Type B pancreatic cell (in vitro differentiated cells): ENCODE data around the gene TUBB4B. TPM values are rescaled to one million over a fixed set of nuclear protein-coding genes. Genes with fewer than 3 reads are reported as not detected.

Experiments used
- DNase-seq: peaks from one replicate; pipeline ENCODE4 v3.0.0; 2021; ENCODE audit warnings: mixed read lengths; ENCODE audit not compliant: unreplicated experiment; ENCODE audit errors: extremely low spot score
- H3K27ac Mint-ChIP-seq: 2 replicates; pipeline ENCODE4 v1.8.0; 2021; ENCODE audit warnings: mild to moderate bottlenecking, mixed read lengths
- H3K27me3 Mint-ChIP-seq: 2 replicates; pipeline ENCODE4 v1.8.0; 2021; ENCODE audit warnings: mixed read lengths
- H3K36me3 Mint-ChIP-seq: 2 replicates; pipeline ENCODE4 v1.8.0; 2021; ENCODE audit warnings: mixed read lengths
- H3K4me1 Mint-ChIP-seq: one replicate; pipeline ENCODE4 v1.8.0; 2021; ENCODE audit warnings: mixed read lengths; ENCODE audit not compliant: unreplicated experiment
- H3K4me3 Mint-ChIP-seq: 2 replicates; pipeline ENCODE4 v1.8.0; 2021; ENCODE audit warnings: mild to moderate bottlenecking, mixed read lengths
- H3K9me3 Mint-ChIP-seq: 2 replicates; pipeline ENCODE4 v1.8.0; 2021; ENCODE audit warnings: mixed read lengths
- total RNA-seq: library from RNA; stranded (reverse); gene quantifications from 2 replicates; pipeline ENCODE4 v1.2.1, GENCODE V29; 2021; ENCODE audit warnings: low replicate concordance
- TF ChIP-seq, protein P1 (sequence below): fragments of 200-600 bp; sonication (generic); conservative IDR thresholded peaks from 2 replicates; pipeline ENCODE4 v1.5.0; 2021; ENCODE audit warnings: antibody characterized with exemption, mild to moderate bottlenecking

TUBB4B gene
- total RNA-seq, 1 donor from 2014 or later, result 326 TPM

DNA sequence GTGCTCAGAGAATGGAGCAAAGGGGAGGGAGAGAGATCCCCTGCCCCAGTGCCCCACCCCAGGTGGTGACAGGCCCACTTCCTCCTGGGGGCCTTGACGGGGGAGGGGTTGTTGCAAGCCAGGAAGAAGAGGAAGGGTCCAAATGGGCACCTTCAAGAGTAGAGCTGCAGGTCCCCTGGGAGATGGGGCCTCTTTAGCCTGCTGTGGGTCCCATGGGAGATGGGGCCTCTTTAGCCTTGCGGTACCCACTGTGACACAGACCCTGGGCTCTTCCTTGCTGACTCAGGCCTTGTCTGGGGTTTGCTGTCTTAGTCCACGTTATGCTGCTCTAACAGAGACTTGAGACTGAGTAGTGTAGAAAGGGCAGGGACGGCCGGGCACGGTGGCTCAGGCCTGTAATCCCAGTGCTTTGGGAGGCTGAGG lies 26.9 kb downstream of the TUBB4B start:
- no peak for DNase-seq
- Mint-ChIP-seq H3K27me3 (no peaks in the 10 kb centered on the region), H3K36me3 (no peaks in the 10 kb centered on the region), H3K4me1 (no peaks in the 10 kb centered on the region), H3K9me3 (no peaks in the 10 kb centered on the region), H3K27ac (no peak overlapping the region), H3K4me3 (no peak overlapping the region)
- TF ChIP-seq, protein P1, sequence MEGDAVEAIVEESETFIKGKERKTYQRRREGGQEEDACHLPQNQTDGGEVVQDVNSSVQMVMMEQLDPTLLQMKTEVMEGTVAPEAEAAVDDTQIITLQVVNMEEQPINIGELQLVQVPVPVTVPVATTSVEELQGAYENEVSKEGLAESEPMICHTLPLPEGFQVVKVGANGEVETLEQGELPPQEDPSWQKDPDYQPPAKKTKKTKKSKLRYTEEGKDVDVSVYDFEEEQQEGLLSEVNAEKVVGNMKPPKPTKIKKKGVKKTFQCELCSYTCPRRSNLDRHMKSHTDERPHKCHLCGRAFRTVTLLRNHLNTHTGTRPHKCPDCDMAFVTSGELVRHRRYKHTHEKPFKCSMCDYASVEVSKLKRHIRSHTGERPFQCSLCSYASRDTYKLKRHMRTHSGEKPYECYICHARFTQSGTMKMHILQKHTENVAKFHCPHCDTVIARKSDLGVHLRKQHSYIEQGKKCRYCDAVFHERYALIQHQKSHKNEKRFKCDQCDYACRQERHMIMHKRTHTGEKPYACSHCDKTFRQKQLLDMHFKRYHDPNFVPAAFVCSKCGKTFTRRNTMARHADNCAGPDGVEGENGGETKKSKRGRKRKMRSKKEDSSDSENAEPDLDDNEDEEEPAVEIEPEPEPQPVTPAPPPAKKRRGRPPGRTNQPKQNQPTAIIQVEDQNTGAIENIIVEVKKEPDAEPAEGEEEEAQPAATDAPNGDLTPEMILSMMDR, result no peak

GRCh38 chr9:137268538-137269201 lies 27.6 kb downstream of the TUBB4B start:
- Mint-ChIP-seq H3K4me1 (no peaks in the 10 kb centered on the region), H3K27ac (peak overlapping the region; percentile 25), H3K36me3 (no peaks in the 10 kb centered on the region)

DNA sequence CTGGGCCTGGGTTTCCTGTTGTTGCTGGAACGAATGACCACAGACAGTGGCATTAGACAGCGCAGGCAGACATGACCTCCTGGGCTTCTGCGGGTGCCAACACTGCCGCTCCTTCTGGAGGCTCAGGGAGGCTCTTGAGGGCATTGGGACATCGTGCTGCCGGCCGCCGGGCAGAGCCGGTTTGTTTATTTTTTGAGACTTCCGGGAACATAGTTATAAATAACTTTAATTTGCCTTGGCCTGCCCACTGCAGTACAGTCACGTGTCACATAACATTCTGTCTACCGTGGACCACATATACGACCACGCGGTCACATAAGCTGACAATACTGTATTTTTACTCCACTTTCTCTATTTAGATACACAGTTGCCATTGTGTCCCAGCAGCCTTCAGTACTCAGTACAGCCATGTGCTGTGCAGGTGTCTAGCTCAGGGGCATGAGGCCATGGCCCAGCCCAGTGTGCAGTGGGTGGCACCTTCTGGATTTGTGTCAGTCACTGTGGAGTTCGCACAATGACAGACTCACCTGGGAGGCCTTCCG lies 28.2 kb downstream of the TUBB4B start:
- H3K36me3 Mint-ChIP-seq, result no peaks in the 10 kb centered on the region
- H3K4me1 Mint-ChIP-seq, result no peaks in the 10 kb centered on the region

More at GRCh38 chr9:137268538-137269201, 27.6 kb downstream of the TUBB4B start:
- H3K27me3 Mint-ChIP-seq, result no peaks in the 10 kb centered on the region
- DNase-seq, result no peak
- TF ChIP-seq, protein P1, result no peak
- H3K4me3 Mint-ChIP-seq, result no peak overlapping the region
- no peaks in the 10 kb centered on the region for H3K9me3 Mint-ChIP-seq

DNA sequence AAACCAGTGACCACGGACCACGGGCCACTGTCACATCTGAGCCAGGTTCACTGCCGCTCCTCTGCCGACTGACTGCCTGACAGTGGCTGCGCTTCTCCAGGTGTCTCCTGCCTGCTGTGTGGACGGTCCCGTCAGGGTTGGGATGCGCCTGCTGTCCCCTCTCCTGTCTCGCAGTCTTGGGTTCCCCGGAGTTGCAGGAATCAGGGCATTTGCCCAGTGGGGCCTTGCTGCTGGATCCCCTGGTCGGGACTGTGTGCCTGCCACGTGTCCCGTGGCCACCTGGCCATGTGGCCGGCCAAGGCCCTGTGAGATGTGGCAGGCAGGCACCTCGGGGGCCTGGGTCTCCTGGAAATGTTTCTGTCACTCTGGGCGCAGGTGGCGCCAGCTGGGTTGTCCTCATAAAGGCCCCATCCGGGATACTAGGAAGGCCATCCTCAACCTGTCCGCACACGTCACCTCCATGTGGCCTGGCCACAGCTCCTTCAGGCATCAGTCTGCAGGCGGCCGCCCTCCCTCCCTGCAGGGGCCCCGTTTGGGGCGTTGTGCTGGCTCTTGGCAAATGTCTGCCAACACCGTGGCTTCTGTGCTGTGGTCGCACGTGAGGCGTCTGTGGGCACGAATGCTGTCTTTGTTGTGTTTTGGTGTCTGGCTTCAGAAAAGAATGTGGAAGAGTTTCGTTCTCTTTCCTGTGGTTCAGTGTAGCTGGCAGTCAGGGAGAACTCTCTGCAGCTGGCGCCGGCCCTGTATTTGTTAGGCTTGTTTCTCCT lies 30.0 kb downstream of the TUBB4B start:
- H3K9me3 Mint-ChIP-seq, result no peaks in the 10 kb centered on the region
- no peaks in the 10 kb centered on the region for H3K27me3 Mint-ChIP-seq
- peaks cover 12% of the 10 kb centered on the region for H3K4me1 Mint-ChIP-seq
- no peaks in the 10 kb centered on the region for H3K36me3 Mint-ChIP-seq
- H3K4me3 Mint-ChIP-seq, result no peak overlapping the region
- TF ChIP-seq, protein P1, result no peak
- no peak overlapping the region for H3K27ac Mint-ChIP-seq
- DNase-seq, result peak; percentile 68

More for the DNA sequence above, 28.2 kb downstream of the TUBB4B start:
- no peak for DNase-seq
- Mint-ChIP-seq H3K27ac (no peak overlapping the region), H3K9me3 (no peaks in the 10 kb centered on the region), H3K27me3 (no peaks in the 10 kb centered on the region), H3K4me3 (no peak overlapping the region)
- TF ChIP-seq, protein P1, result no peak

- Mint-ChIP-seq H3K9me3 (no peaks in the 10 kb centered on the region), H3K27ac (no peak overlapping the region)
Measured at GRCh38 chr9:137271696-137272076, 30.6 kb downstream of the TUBB4B start.

More at GRCh38 chr9:137271696-137272076, 30.6 kb downstream of the TUBB4B start:
- Mint-ChIP-seq H3K36me3 (no peaks in the 10 kb centered on the region), H3K27me3 (no peaks in the 10 kb centered on the region), H3K4me1 (peaks cover 13% of the 10 kb centered on the region), H3K4me3 (no peak overlapping the region)
- TF ChIP-seq, protein P1, result no peak
- no peak for DNase-seq
